ENCODE results near the gene SEC24B. TPM values are rescaled to one million over a fixed set of nuclear protein-coding genes. Genes with fewer than 3 reads are reported as not detected.

Gene SEC24B
- polyA plus RNA-seq, 1 donor from 2014 or later, result 20.4 TPM

- no peaks in the 10 kb centered on the region for H4K20me1 ChIP-seq (ENCODE audit: insufficient read depth)
- H3K27ac ChIP-seq (ENCODE audit: low read length), result no peak overlapping the region
- H3K36me3 ChIP-seq (ENCODE audit: insufficient read depth, low read length), result no peaks in the 10 kb centered on the region
- no peak overlapping the region for H3K4me2 ChIP-seq (ENCODE audit: low read length)
- H3K9me3 ChIP-seq (ENCODE audit: low read length), result no peaks in the 10 kb centered on the region
- H3K9ac ChIP-seq (ENCODE audit: low read length), result no peak overlapping the region
- no peaks in the 10 kb centered on the region for H3F3A ChIP-seq (ENCODE audit: insufficient read depth, low read length, poor library complexity, severe bottlenecking)
- H2AFZ ChIP-seq (ENCODE audit: low read depth, low read length), result no peak overlapping the region
- H3K27me3 ChIP-seq (ENCODE audit: insufficient read depth, low read depth, low read length), result no peaks in the 10 kb centered on the region
- no peak for TF ChIP-seq CTCF (IDR thresholded peaks at IDR 0.05; ENCODE audit: poor library complexity, severe bottlenecking)
- no peak for TF ChIP-seq REST (IDR thresholded peaks at IDR 0.05; ENCODE audit: borderline replicate concordance)
- no peak for TF ChIP-seq TAF1 (IDR thresholded peaks at IDR 0.05; ENCODE audit: low read depth)
- TF ChIP-seq MXI1 (conservative IDR thresholded peaks at IDR 0.05; ENCODE audit: poor library complexity, severe bottlenecking), result no peak
- no peak for TF ChIP-seq EZH2 (IDR thresholded peaks at IDR 0.05; ENCODE audit: borderline replicate concordance, insufficient read depth, low read length, poor library complexity, severe bottlenecking)
- TF ChIP-seq POLR2AphosphoS5 (IDR thresholded peaks at IDR 0.05), result no peak
- H3K79me2 ChIP-seq (replicated peaks; ENCODE audit: insufficient read depth, low read length), result no peaks in the 10 kb centered on the region
- H3K4me3 ChIP-seq (ENCODE audit: low read length), result no peak overlapping the region
- no peaks in the 10 kb centered on the region for H3K9me2 ChIP-seq (ENCODE audit: insufficient read depth, low read length)
Measured at GRCh38 chr4:109418588-109418987, 15.0 kb upstream of the SEC24B start.

- Histone ChIP-seq H3K9ac (ENCODE audit: low read length) (no peak overlapping the region), H3K4me2 (ENCODE audit: low read length) (no peak overlapping the region), H3K79me2 (replicated peaks; ENCODE audit: insufficient read depth, low read length) (no peaks in the 10 kb centered on the region), H3K4me3 (ENCODE audit: low read length) (no peak overlapping the region), H2AFZ (ENCODE audit: low read depth, low read length) (no peak overlapping the region), H4K20me1 (ENCODE audit: insufficient read depth) (no peaks in the 10 kb centered on the region), H3K9me2 (ENCODE audit: insufficient read depth, low read length) (no peaks in the 10 kb centered on the region), H3K27ac (ENCODE audit: low read length) (no peak overlapping the region), H3K27me3 (ENCODE audit: insufficient read depth, low read depth, low read length) (no peaks in the 10 kb centered on the region), H3F3A (ENCODE audit: insufficient read depth, low read length, poor library complexity, severe bottlenecking) (no peaks in the 10 kb centered on the region), H3K9me3 (ENCODE audit: low read length) (no peaks in the 10 kb centered on the region), H3K36me3 (ENCODE audit: insufficient read depth, low read length) (no peaks in the 10 kb centered on the region)
- TF ChIP-seq POLR2AphosphoS5 (IDR thresholded peaks at IDR 0.05), result no peak
- TF ChIP-seq EZH2 (IDR thresholded peaks at IDR 0.05; ENCODE audit: borderline replicate concordance, insufficient read depth, low read length, poor library complexity, severe bottlenecking), result no peak
Measured at GRCh38 chr4:109419679-109420078, 13.9 kb upstream of the SEC24B start.

GRCh38 chr4:109424093-109424841 lies 9.3 kb upstream of the SEC24B start:
- no peak overlapping the region for H3K4me3 ChIP-seq (ENCODE audit: low read length)
- H3K9me2 ChIP-seq (ENCODE audit: insufficient read depth, low read length), result no peaks in the 10 kb centered on the region
- H2AFZ ChIP-seq (ENCODE audit: low read depth, low read length), result no peak overlapping the region
- no peak overlapping the region for H3K4me2 ChIP-seq (ENCODE audit: low read length)
- no peaks in the 10 kb centered on the region for H3F3A ChIP-seq (ENCODE audit: insufficient read depth, low read length, poor library complexity, severe bottlenecking)
- H3K36me3 ChIP-seq (ENCODE audit: insufficient read depth, low read length), result no peaks in the 10 kb centered on the region
- no peaks in the 10 kb centered on the region for H3K79me2 ChIP-seq (replicated peaks; ENCODE audit: insufficient read depth, low read length)
- TF ChIP-seq SMC3 (conservative IDR thresholded peaks at IDR 0.05; ENCODE audit: poor library complexity), result no peak
- no peak for TF ChIP-seq CTCF (IDR thresholded peaks at IDR 0.05; ENCODE audit: poor library complexity, severe bottlenecking)
- no peak for TF ChIP-seq REST (IDR thresholded peaks at IDR 0.05; ENCODE audit: borderline replicate concordance)
- H4K20me1 ChIP-seq (ENCODE audit: insufficient read depth), result no peaks in the 10 kb centered on the region
- H3K9ac ChIP-seq (ENCODE audit: low read length), result no peak overlapping the region
- no peak overlapping the region for H3K27ac ChIP-seq (ENCODE audit: low read length)
- H3K9me3 ChIP-seq (ENCODE audit: low read length), result no peaks in the 10 kb centered on the region
- H3K27me3 ChIP-seq (ENCODE audit: insufficient read depth, low read depth, low read length), result no peaks in the 10 kb centered on the region
